Endothelial cell of umbilical vein (primary cell): Measurements from ENCODE around the gene SYT17. TPM values are rescaled to one million over a fixed set of nuclear protein-coding genes. Genes with fewer than 3 reads are reported as not detected.

Source experiments
- BruUV-seq: library from RNA; stranded (reverse); fragments of 400-500 nt; replicated peaks from 2 replicates; lab custom pipeline; 2021; lab: Mats Ljungman, UMichigan
- CTCF ChIA-PET: fragments of 300-600, 350-600 bp; sonication (Branson Sonifier 250); formaldehyde crosslinking; loops from one replicate; lab custom pipeline; 2021; ENCODE audit warnings: antibody characterized with exemption, inconsistent platforms; lab: Charles Lee
- POLR2A ChIA-PET: fragments of 300-600, 350-600 bp; sonication (Branson Sonifier 250); formaldehyde crosslinking; loops from one replicate; lab custom pipeline; 2021; ENCODE audit warnings: antibody characterized with exemption, inconsistent platforms; lab: Charles Lee
- DNase-seq: peaks from one replicate; pipeline ENCODE4 v3.0.0-alpha.2; 2011; ENCODE audit warnings: low read depth, low spot score
- FAIRE-seq: peaks from 2 replicates; lab custom pipeline; 2011; peaks lifted over from hg19 to GRCh38; lab: Jason Lieb, UNC
- H2AFZ ChIP-seq: 2 replicates; pipeline ENCODE4 v1.6.0; 2012; ENCODE audit warnings: low read depth, low read length, control low read depth, inconsistent platforms
- H3K27ac ChIP-seq: 2 replicates; pipeline ENCODE4 v1.5.1; 2011; ENCODE audit warnings: low read depth, mild to moderate bottlenecking, control low read depth, low read length, moderate library complexity; ENCODE audit not compliant: insufficient read depth
- H3K27me3 ChIP-seq, 2 experiments: 2 replicates each; pipeline versions ENCODE4 v1.6.0 to v1.6.1; 2011; ENCODE audit warnings: low read length in 2 of 2, mixed read lengths in 1 of 2; ENCODE audit not compliant: control insufficient read depth in 2 of 2, insufficient read depth in 2 of 2
- H3K36me3 ChIP-seq, 2 experiments: 2 replicates in 1 of 2; 3 replicates in 1 of 2; pipeline ENCODE4 v1.5.1; 2011; ENCODE audit warnings: low read length in 2 of 2, mild to moderate bottlenecking in 1 of 2, moderate library complexity in 1 of 2; ENCODE audit not compliant: control insufficient read depth in 2 of 2, insufficient read depth in 2 of 2; ENCODE audit errors: extremely low read depth in 1 of 2
- H3K4me1 ChIP-seq: 3 replicates; pipeline ENCODE4 v1.5.1; 2011; ENCODE audit warnings: mild to moderate bottlenecking, low read length; ENCODE audit not compliant: control insufficient read depth, insufficient read depth; ENCODE audit errors: extremely low read depth
- H3K4me2 ChIP-seq: 2 replicates; pipeline ENCODE4 v1.6.1; 2011; ENCODE audit warnings: low read length, control low read depth, mixed read lengths; ENCODE audit not compliant: insufficient read depth
- H3K4me3 ChIP-seq, 3 experiments: fragments of 200-600 bp in 1 of 3; sonication (generic), shearing (Covaris generic) in 1 of 3; replicated peaks in 1 of 3; 2 replicates each; pipeline ENCODE4 v1.5.1; 2011 to 2016; ENCODE audit warnings: control low read depth in 3 of 3, low read length in 3 of 3, mild to moderate bottlenecking in 2 of 3, inconsistent platforms in 1 of 3, low read depth in 1 of 3, moderate library complexity in 1 of 3; ENCODE audit not compliant: insufficient read depth in 1 of 3
- H3K79me2 ChIP-seq: 2 replicates; pipeline ENCODE4 v1.6.0; 2012; ENCODE audit warnings: low read length, inconsistent platforms; ENCODE audit not compliant: control insufficient read depth, insufficient read depth
- H3K9ac ChIP-seq: replicated peaks from 2 replicates; pipeline ENCODE3; 2011; ENCODE audit warnings: low read length, control low read depth; ENCODE audit not compliant: insufficient read depth; ENCODE audit errors: extremely low read depth
- H3K9me1 ChIP-seq: replicated peaks from 3 replicates; pipeline ENCODE4 v1.6.0; 2011; ENCODE audit warnings: mild to moderate bottlenecking, low read length; ENCODE audit not compliant: control insufficient read depth, insufficient read depth; ENCODE audit errors: extremely low read depth
- H3K9me3 ChIP-seq: replicated peaks from 2 replicates; pipeline ENCODE4 v1.5.1; 2012; ENCODE audit warnings: low read length, inconsistent platforms; ENCODE audit not compliant: control insufficient read depth, insufficient read depth
- H4K20me1 ChIP-seq: replicated peaks from 2 replicates; pipeline ENCODE3; 2011; ENCODE audit warnings: mild to moderate bottlenecking, low read length; ENCODE audit not compliant: control insufficient read depth, insufficient read depth; ENCODE audit errors: extremely low read depth
- EZH2 ChIP-seq: IDR thresholded peaks from 2 replicates; pipeline ENCODE4 v1.6.1; 2012; ENCODE audit warnings: borderline replicate concordance, low read depth, mild to moderate bottlenecking, moderate library complexity, low read length, inconsistent platforms; ENCODE audit not compliant: severe bottlenecking
- FOS ChIP-seq: IDR thresholded peaks from 2 replicates; pipeline ENCODE4 v1.6.1; 2011; ENCODE audit warnings: mild to moderate bottlenecking, low read length, moderate library complexity, borderline replicate concordance; ENCODE audit not compliant: insufficient read depth
- GATA2 ChIP-seq: IDR thresholded peaks from 2 replicates; pipeline ENCODE4 v1.7.0; 2011; ENCODE audit warnings: low read depth, mild to moderate bottlenecking, moderate library complexity, mixed read lengths, low read length; ENCODE audit not compliant: insufficient read length, insufficient read depth
- JUN ChIP-seq: IDR thresholded peaks from 2 replicates; pipeline ENCODE4 v1.6.1; 2011; ENCODE audit warnings: borderline replicate concordance, low read depth; ENCODE audit not compliant: insufficient read length, insufficient read depth
- MYC ChIP-seq: IDR thresholded peaks from one replicate; pipeline ENCODE4 v1.6.1; 2011; ENCODE audit warnings: mild to moderate bottlenecking, low read depth, low read length
- POLR2A ChIP-seq: IDR thresholded peaks from 2 replicates; pipeline ENCODE4 v1.6.1; 2012; ENCODE audit warnings: low read depth, mild to moderate bottlenecking, control low read depth, low read length
- POLR2AphosphoS5 ChIP-seq: IDR thresholded peaks from 2 replicates; pipeline ENCODE4 v1.6.1; 2012; ENCODE audit warnings: low read depth, mild to moderate bottlenecking, control low read depth, low read length, moderate library complexity; ENCODE audit not compliant: insufficient read depth
- dilution Hi-C: fragments of 300-500 bp; cut with MboI; formaldehyde crosslinking; loops from one replicate; pipeline ENCODE4 v1.15.0; 2019; ENCODE audit warnings: low sequenced_read_pairs; ENCODE audit not compliant: extremely low pct_ligation_motif_present
- intact Hi-C: fragments of 100-400 bp; cut with micrococcal nuclease; formaldehyde crosslinking; loops from one replicate; pipeline ENCODE4 v1.10.0; 2022
- polyA plus RNA-seq, 4 experiments: library from polyadenylated mRNA; depleted of rRNA in 3 of 4; stranded (reverse) in 3 of 4; unstranded in 1 of 4; fragments of >200 nt; gene quantifications; 2 replicates each; pipeline versions ENCODE4 v1.2.1 to v1.2.3, GENCODE V29; 2011 to 2012; ENCODE audit warnings: missing spikeins in 1 of 4
- total RNA-seq: library from RNA; stranded (reverse); gene quantifications from 2 replicates; pipeline ENCODE4 v1.2.3, GENCODE V29; 2021
- TF ChIP-seq, protein P1 (sequence below), 2 donors: IDR thresholded peaks; 1 replicate in 1 of 2; 2 replicates in 1 of 2; pipeline ENCODE4 v1.5.1; 2011; ENCODE audit warnings: low read length in 2 of 2, mild to moderate bottlenecking in 2 of 2, moderate library complexity in 2 of 2, control low read depth in 1 of 2, inconsistent platforms in 1 of 2, low read depth in 1 of 2; ENCODE audit not compliant: insufficient read depth in 1 of 2; ENCODE audit errors: extremely low read depth in 1 of 2
- TF ChIP-seq, protein P2 (sequence below): IDR thresholded peaks from 2 replicates; pipeline ENCODE4 v1.6.1; 2011; ENCODE audit not compliant: insufficient read depth, insufficient read length

SYT17 gene
- total and polyA plus RNA-seq, 2 donors (not counting 3 experiments of a cell fraction or from before 2014, with no cell fraction given), result 1.9 to 4.2 TPM

DNA sequence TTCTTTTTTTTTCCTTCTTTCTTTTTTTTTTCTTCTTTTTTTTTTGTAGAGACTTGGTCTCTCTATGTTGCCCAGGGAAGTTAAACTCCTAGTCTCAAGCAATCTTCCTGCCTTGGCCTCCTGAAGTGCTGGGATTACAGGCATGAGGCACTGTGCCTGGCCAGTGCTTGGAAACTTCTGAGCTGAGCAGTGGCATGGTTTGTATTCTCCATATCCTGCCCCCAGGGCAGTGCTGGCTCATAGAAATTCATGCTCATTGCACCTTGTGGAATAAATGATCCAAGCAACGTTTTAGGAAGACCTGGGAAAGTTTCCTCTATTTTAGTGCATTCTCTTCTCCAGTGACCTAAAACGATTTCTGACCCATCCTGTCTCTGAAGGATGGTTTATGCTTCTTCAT lies 16.7 kb upstream of the SYT17 start:
- FAIRE-seq (no peak), DNase-seq (no peak)
- Histone ChIP-seq H3K9me1 (no peaks in the 10 kb centered on the region), H3K27me3 (peaks cover 5 to 6% of the 10 kb centered on the region in 2 experiments), H3K27ac (no peak overlapping the region), H3K9me3 (no peaks in the 10 kb centered on the region), H3K4me2 (no peak overlapping the region), H3K79me2 (no peaks in the 10 kb centered on the region), H4K20me1 (no peaks in the 10 kb centered on the region), H2AFZ (no peak overlapping the region), H3K9ac (no peak overlapping the region), H3K36me3 (no peaks in the 10 kb centered on the region), H3K4me3 (no peak overlapping the region), H3K4me1 (no peaks in the 10 kb centered on the region)
- CTCF ChIA-PET, result interaction anchor here (1.4 kb wide), 1 partner anchor 28 kb away, joined by 9 read pairs; no protein-coding TSS in a partner anchor
- BruUV-seq, result no TSS peak
- POLR2A ChIA-PET, result no interaction called here
- dilution Hi-C loops, result no loop called here
- intact Hi-C loops, result no loop called here
- no peak for TF ChIP-seq GATA2
- TF ChIP-seq, protein P1, sequence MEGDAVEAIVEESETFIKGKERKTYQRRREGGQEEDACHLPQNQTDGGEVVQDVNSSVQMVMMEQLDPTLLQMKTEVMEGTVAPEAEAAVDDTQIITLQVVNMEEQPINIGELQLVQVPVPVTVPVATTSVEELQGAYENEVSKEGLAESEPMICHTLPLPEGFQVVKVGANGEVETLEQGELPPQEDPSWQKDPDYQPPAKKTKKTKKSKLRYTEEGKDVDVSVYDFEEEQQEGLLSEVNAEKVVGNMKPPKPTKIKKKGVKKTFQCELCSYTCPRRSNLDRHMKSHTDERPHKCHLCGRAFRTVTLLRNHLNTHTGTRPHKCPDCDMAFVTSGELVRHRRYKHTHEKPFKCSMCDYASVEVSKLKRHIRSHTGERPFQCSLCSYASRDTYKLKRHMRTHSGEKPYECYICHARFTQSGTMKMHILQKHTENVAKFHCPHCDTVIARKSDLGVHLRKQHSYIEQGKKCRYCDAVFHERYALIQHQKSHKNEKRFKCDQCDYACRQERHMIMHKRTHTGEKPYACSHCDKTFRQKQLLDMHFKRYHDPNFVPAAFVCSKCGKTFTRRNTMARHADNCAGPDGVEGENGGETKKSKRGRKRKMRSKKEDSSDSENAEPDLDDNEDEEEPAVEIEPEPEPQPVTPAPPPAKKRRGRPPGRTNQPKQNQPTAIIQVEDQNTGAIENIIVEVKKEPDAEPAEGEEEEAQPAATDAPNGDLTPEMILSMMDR (IDR thresholded peaks at IDR 0.05; ENCODE audit: extremely low read depth in 1 of 2, insufficient read depth in 1 of 2, low read depth in 1 of 2, low read length in 2 of 2), result no peak
- no peak for TF ChIP-seq POLR2A
- TF ChIP-seq MYC, result no peak
- TF ChIP-seq, protein P2, sequence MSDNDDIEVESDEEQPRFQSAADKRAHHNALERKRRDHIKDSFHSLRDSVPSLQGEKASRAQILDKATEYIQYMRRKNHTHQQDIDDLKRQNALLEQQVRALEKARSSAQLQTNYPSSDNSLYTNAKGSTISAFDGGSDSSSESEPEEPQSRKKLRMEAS, result no peak
- TF ChIP-seq EZH2, result no peak
- TF ChIP-seq POLR2AphosphoS5, result no peak
- TF ChIP-seq JUN, result no peak
- no peak for TF ChIP-seq FOS
